ENCODE data around the gene TAF1B. TPM values are rescaled to one million over a fixed set of nuclear protein-coding genes. Genes with fewer than 3 reads are reported as not detected.
A peak's percentile ranks its signal among the peaks of the same experiment; 100 is the strongest.

The TAF1B gene
- total RNA-seq, result 10 to 100 TPM; 23.0 to 25.3 TPM

GRCh38 chr2:9843229-9844035, at the start of gene TAF1B:
Gene TAF1B, plus strand, starts transcription at chr2:9843474. Its CDS starts 68 bp downstream, at chr2:9843542.
- Mint-ChIP-seq H3K27me3 (no peaks in the 10 kb centered on the region), H3K36me3 (peaks cover 7% of the 10 kb centered on the region), H3K4me3 (peak within 1 kb of the TSS; percentile 83), H3K4me1 (peaks cover 35% of the 10 kb centered on the region), H3K9me3 (no peaks in the 10 kb centered on the region), H3K27ac (peak within 1 kb of the TSS; percentile 93)
- peak; percentile 94 for DNase-seq

GRCh38 chr2:9793918-9794717, 49.2 kb upstream of the TAF1B start:
- no peak overlapping the region for H3K27ac Mint-ChIP-seq
- no peaks in the 10 kb centered on the region for H3K4me1 Mint-ChIP-seq
- no peaks in the 10 kb centered on the region for H3K27me3 Mint-ChIP-seq
- DNase-seq, result no peak
- no peaks in the 10 kb centered on the region for H3K9me3 Mint-ChIP-seq
- H3K4me3 Mint-ChIP-seq, result no peak overlapping the region
- no peaks in the 10 kb centered on the region for H3K36me3 Mint-ChIP-seq

- H3K27ac Mint-ChIP-seq, result no peak overlapping the region
- H3K4me1 Mint-ChIP-seq, result peaks cover 3% of the 10 kb centered on the region
- H3K4me3 Mint-ChIP-seq, result no peak overlapping the region
- H3K36me3 Mint-ChIP-seq, result no peaks in the 10 kb centered on the region
- H3K27me3 Mint-ChIP-seq, result peaks cover 4% of the 10 kb centered on the region
- DNase-seq, result no peak
- H3K9me3 Mint-ChIP-seq, result no peaks in the 10 kb centered on the region
Measured at GRCh38 chr2:9795071-9795470, 48.2 kb upstream of the TAF1B start.

GRCh38 chr2:9796056-9797010, 46.9 kb upstream of the TAF1B start:
- Mint-ChIP-seq H3K27ac (no peak overlapping the region), H3K36me3 (no peaks in the 10 kb centered on the region), H3K27me3 (peaks cover 4% of the 10 kb centered on the region), H3K4me3 (no peak overlapping the region), H3K4me1 (peaks cover 4% of the 10 kb centered on the region), H3K9me3 (no peaks in the 10 kb centered on the region)
- no peak for DNase-seq

DNA sequence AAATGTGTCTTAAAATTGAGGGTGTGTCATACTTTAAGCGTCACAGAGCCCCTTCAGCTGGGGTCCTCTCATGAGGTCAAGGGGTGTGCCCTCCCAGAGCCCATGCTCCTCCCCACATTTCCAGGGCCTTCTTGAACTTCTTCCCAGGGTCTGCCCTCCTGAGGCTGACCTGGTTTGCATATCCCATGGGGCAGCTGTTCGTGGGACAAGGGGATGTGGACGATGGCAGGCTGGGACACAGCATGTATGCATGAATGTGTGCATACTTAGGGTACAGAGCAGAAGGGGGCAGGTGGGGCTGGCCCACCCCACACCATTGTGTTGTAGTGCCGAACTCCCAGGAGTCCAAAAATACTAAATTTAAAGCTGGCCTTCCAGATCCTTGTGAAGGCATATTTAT, 46.2 kb upstream of the TAF1B start:
- Mint-ChIP-seq H3K4me3 (no peak overlapping the region), H3K27ac (no peak overlapping the region), H3K27me3 (peaks cover 4% of the 10 kb centered on the region), H3K4me1 (peaks cover 5% of the 10 kb centered on the region), H3K36me3 (no peaks in the 10 kb centered on the region), H3K9me3 (no peaks in the 10 kb centered on the region)
- no peak for DNase-seq

GRCh38 chr2:9797681-9798556, 45.4 kb upstream of the TAF1B start:
- no peak overlapping the region for H3K27ac Mint-ChIP-seq
- peaks cover 4% of the 10 kb centered on the region for H3K27me3 Mint-ChIP-seq
- peaks cover 5% of the 10 kb centered on the region for H3K4me1 Mint-ChIP-seq
- H3K4me3 Mint-ChIP-seq, result no peak overlapping the region
- no peaks in the 10 kb centered on the region for H3K9me3 Mint-ChIP-seq
- H3K36me3 Mint-ChIP-seq, result no peaks in the 10 kb centered on the region
- no peak for DNase-seq

- Mint-ChIP-seq H3K4me1 (peaks cover 5% of the 10 kb centered on the region), H3K27ac (no peak overlapping the region), H3K9me3 (no peaks in the 10 kb centered on the region), H3K27me3 (peaks cover 4% of the 10 kb centered on the region), H3K4me3 (no peak overlapping the region), H3K36me3 (no peaks in the 10 kb centered on the region)
- DNase-seq, result no peak
Measured at GRCh38 chr2:9799011-9799596, 44.2 kb upstream of the TAF1B start.

- peak; percentile 84 for DNase-seq
- Mint-ChIP-seq H3K4me1 (peaks cover 5% of the 10 kb centered on the region), H3K27me3 (peaks cover 4% of the 10 kb centered on the region), H3K4me3 (peak overlapping the region; percentile 49), H3K9me3 (no peaks in the 10 kb centered on the region), H3K36me3 (no peaks in the 10 kb centered on the region), H3K27ac (peak overlapping the region; percentile 35)
Measured at GRCh38 chr2:9799729-9800632, 43.3 kb upstream of the TAF1B start.

- Mint-ChIP-seq H3K27me3 (peaks cover 4% of the 10 kb centered on the region), H3K4me3 (no peak overlapping the region), H3K4me1 (peaks cover 5% of the 10 kb centered on the region), H3K36me3 (no peaks in the 10 kb centered on the region), H3K27ac (no peak overlapping the region), H3K9me3 (no peaks in the 10 kb centered on the region)
- no peak for DNase-seq
Measured at GRCh38 chr2:9800639-9800974, 42.7 kb upstream of the TAF1B start.

- Mint-ChIP-seq H3K4me3 (no peak overlapping the region), H3K27ac (no peak overlapping the region)
- no peak for DNase-seq
Measured at GRCh38 chr2:9800975-9801726, 42.1 kb upstream of the TAF1B start.

GRCh38 chr2:9802576-9802993, 40.7 kb upstream of the TAF1B start:
- Mint-ChIP-seq H3K36me3 (no peaks in the 10 kb centered on the region), H3K4me3 (no peak overlapping the region), H3K4me1 (peaks cover 5% of the 10 kb centered on the region), H3K9me3 (no peaks in the 10 kb centered on the region), H3K27ac (no peak overlapping the region), H3K27me3 (peaks cover 4% of the 10 kb centered on the region)
- DNase-seq, result no peak

More at GRCh38 chr2:9800975-9801726, 42.1 kb upstream of the TAF1B start:
- peaks cover 4% of the 10 kb centered on the region for H3K27me3 Mint-ChIP-seq
- H3K9me3 Mint-ChIP-seq, result no peaks in the 10 kb centered on the region
- peaks cover 5% of the 10 kb centered on the region for H3K4me1 Mint-ChIP-seq
- H3K36me3 Mint-ChIP-seq, result no peaks in the 10 kb centered on the region

DNA sequence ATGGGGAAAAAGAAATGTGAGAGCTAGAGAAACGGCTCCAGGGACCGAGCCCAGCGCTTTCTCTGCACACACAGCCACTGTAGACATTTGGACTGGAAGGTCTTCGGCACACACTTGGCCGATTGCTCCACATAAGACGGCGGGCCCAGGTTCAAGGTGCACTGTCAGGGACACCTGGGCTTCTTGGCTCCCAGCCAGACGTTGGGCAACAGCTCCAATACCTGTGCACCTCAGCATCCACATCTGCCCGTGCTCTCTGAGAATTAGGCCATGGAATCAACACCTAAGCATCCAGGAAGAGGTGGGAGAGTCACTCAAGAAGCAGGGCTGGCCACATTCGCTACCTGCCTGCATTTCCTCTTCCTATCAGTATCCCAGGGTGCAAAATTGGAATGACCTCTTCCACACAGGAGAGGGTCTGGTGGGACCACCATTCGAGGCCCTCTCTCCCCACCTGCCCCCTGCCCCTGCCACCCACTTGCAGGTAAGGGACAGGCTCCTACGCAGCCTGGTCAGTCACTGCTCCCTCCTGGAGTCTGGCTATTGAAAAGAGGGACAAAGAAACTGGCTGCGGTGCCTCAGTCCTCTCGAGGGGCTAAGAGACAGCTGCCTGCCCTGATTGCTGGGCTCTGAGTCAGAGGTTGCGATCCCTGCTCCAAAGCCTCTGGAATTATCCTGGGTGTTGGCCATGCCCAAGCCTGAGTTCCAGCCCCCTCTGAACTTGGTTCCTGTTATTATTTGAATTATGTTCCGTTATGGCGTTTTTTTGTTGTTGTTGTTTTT, 40.1 kb upstream of the TAF1B start:
- Mint-ChIP-seq H3K4me1 (peaks cover 5% of the 10 kb centered on the region), H3K27ac (no peak overlapping the region), H3K4me3 (no peak overlapping the region), H3K27me3 (peaks cover 4% of the 10 kb centered on the region), H3K9me3 (no peaks in the 10 kb centered on the region), H3K36me3 (no peaks in the 10 kb centered on the region)
- DNase-seq, result no peak
